ENCODE measurements around the gene COCH. TPM values are rescaled to one million over a fixed set of nuclear protein-coding genes. Genes with fewer than 3 reads are reported as not detected.

Gene COCH
- total RNA-seq, 4 donors from 2014 or later = 0.42 to 4.5 (median 3.0) TPM

GRCh38 chr14:30868736-30869135 lies 5.6 kb upstream of the COCH start:
- Histone ChIP-seq H3K4me1 (peaks cover 0 to 2% (median 0%) of the 10 kb centered on the region in 4 donors), H3K27ac (replicated peaks in 1 of 4) (no peak overlapping the region), H3K27me3 (peaks cover 0 to 24% (median 3%) of the 10 kb centered on the region in 4 donors), H3K4me3 (no peak overlapping the region), H3K36me3 (no peaks in the 10 kb centered on the region), H3K9me3 (no peaks in the 10 kb centered on the region)
- 88% methylated on average over 5 of the region's 5 CpGs for WGBS
- no peak for TF ChIP-seq EP300 (IDR thresholded peaks at IDR 0.05)
- TF ChIP-seq POLR2AphosphoS5 (IDR thresholded peaks at IDR 0.05) = no peak
- TF ChIP-seq POLR2A (IDR thresholded peaks at IDR 0.05; ENCODE audit: low read depth) = no peak
- no peak for TF ChIP-seq CTCF (IDR thresholded peaks at IDR 0.05)
- no peak for DNase-seq (ENCODE audit: extremely low spot score)
- intact Hi-C loops (cut with DNase I) = no loop called here

GRCh38 chr14:30869551-30870155 lies 4.7 kb upstream of the COCH start:
- intact Hi-C loops (cut with DNase I) = no loop called here
- H3K27ac ChIP-seq (replicated peaks in 1 of 4) = no peak overlapping the region
- no peaks in the 10 kb centered on the region for H3K9me3 ChIP-seq
- H3K27me3 ChIP-seq = peaks cover 0 to 33% (median 12%) of the 10 kb centered on the region in 4 donors
- no peak for TF ChIP-seq POLR2A (IDR thresholded peaks at IDR 0.05; ENCODE audit: low read depth)
- peaks cover 4 to 11% (median 8%) of the 10 kb centered on the region in 4 donors for H3K4me1 ChIP-seq
- DNase-seq (ENCODE audit: extremely low spot score) = no peak
- WGBS = 83% methylated on average over 2 of the region's 2 CpGs
- no peak overlapping the region for H3K4me3 ChIP-seq
- H3K36me3 ChIP-seq = no peaks in the 10 kb centered on the region

- Histone ChIP-seq H3K36me3 (no peaks in the 10 kb centered on the region), H3K27me3 (peaks cover 6 to 51% (median 22%) of the 10 kb centered on the region in 4 donors), H3K9me3 (no peaks in the 10 kb centered on the region), H3K4me1 (peaks cover 14 to 23% (median 20%) of the 10 kb centered on the region in 4 donors), H3K4me3 (no peak overlapping the region), H3K27ac (replicated peaks in 1 of 4) (no peak overlapping the region)
- intact Hi-C loops (cut with DNase I) = no loop called here
- no peak for DNase-seq (ENCODE audit: extremely low spot score)
- TF ChIP-seq EP300 (IDR thresholded peaks at IDR 0.05) = no peak
- WGBS = 78% methylated on average over 1 of the region's 1 CpG
Observed at GRCh38 chr14:30872602-30873001, 1.8 kb upstream of the COCH start.

GRCh38 chr14:30873308-30874119 lies 845 bp upstream of the COCH start:
- 83% methylated on average over 20 of the region's 20 CpGs for WGBS
- DNase-seq (ENCODE audit: extremely low spot score) = no peak
- Histone ChIP-seq H3K9me3 (no peaks in the 10 kb centered on the region), H3K4me3 (peak overlapping the region; percentile 60 to 64 (median 61)), H3K27me3 (peaks cover 6 to 47% (median 22%) of the 10 kb centered on the region in 4 donors), H3K36me3 (no peaks in the 10 kb centered on the region), H3K27ac (replicated peaks in 1 of 4) (no peak overlapping the region), H3K4me1 (peaks cover 14 to 23% (median 20%) of the 10 kb centered on the region in 4 donors)
- intact Hi-C loops (cut with DNase I) = no loop called here
- TF ChIP-seq EP300 (IDR thresholded peaks at IDR 0.05) (no peak), POLR2A (IDR thresholded peaks at IDR 0.05; ENCODE audit: low read depth) (no peak), CTCF (IDR thresholded peaks at IDR 0.05) (no peak), POLR2AphosphoS5 (IDR thresholded peaks at IDR 0.05) (no peak)

GRCh38 chr14:30874999-30875787 lies 834 bp downstream of the COCH start:
- Histone ChIP-seq H3K9me3 (no peaks in the 10 kb centered on the region), H3K27me3 (peaks cover 6 to 43% (median 22%) of the 10 kb centered on the region in 4 donors), H3K4me1 (peaks cover 14 to 23% (median 20%) of the 10 kb centered on the region in 4 donors), H3K27ac (replicated peaks in 1 of 4) (no peak overlapping the region), H3K4me3 (peak overlapping the region; percentile 60 to 64 (median 61)), H3K36me3 (no peaks in the 10 kb centered on the region)
- intact Hi-C loops (cut with DNase I) = no loop called here
- no peak for TF ChIP-seq EP300 (IDR thresholded peaks at IDR 0.05)
- TF ChIP-seq POLR2AphosphoS5 (IDR thresholded peaks at IDR 0.05) = no peak
- TF ChIP-seq CTCF (IDR thresholded peaks at IDR 0.05) = no peak
- WGBS = 1% methylated on average over 11 of the region's 48 CpGs
- DNase-seq (ENCODE audit: extremely low spot score) = no peak
